ENCODE measurements around the gene CSTF1. TPM values are rescaled to one million over a fixed set of nuclear protein-coding genes. Genes with fewer than 3 reads are reported as not detected.

CSTF1 gene
- total and polyA plus RNA-seq, 2 donors from 2014 or later = 16.2 to 30.7 TPM

- TF ChIP-seq CTCF (IDR thresholded peaks at IDR 0.05; ENCODE audit: borderline replicate concordance, extremely low read depth, insufficient read depth) = no peak
- H3K9me3 ChIP-seq (ENCODE audit: control insufficient read depth in 2 of 3, insufficient read depth in 1 of 3, low read length in 3 of 3) = no peaks in the 10 kb centered on the region
- no peaks in the 10 kb centered on the region for H3K36me3 ChIP-seq (ENCODE audit: control insufficient read depth in 2 of 3, insufficient read depth in 3 of 3, low read length in 3 of 3)
- H3K27ac ChIP-seq (ENCODE audit: low read depth in 2 of 2, low read length in 2 of 2) = no peak overlapping the region
- H3K4me1 ChIP-seq (ENCODE audit: control insufficient read depth in 2 of 3, insufficient read depth in 2 of 3, low read depth in 1 of 3, low read length in 3 of 3) = no peaks in the 10 kb centered on the region
- H3K27me3 ChIP-seq (ENCODE audit: control insufficient read depth, insufficient read depth, low read length) = no peaks in the 10 kb centered on the region
- H3K9ac ChIP-seq (ENCODE audit: low read length in 3 of 3) = no peak overlapping the region
- FAIRE-seq = no peak
- no peak for DNase-seq
- H3K4me3 ChIP-seq (ENCODE audit: low read length in 3 of 3) = no peak overlapping the region
- intact Hi-C loops (cut with DNase I) = no loop called here
These were observed 28.7 kb downstream of the CSTF1 start for GRCh38 chr20:56420940-56421688.

GRCh38 chr20:56422076-56422823, 29.8 kb downstream of the CSTF1 start:
- no peak overlapping the region for H3K9ac ChIP-seq (ENCODE audit: low read length in 3 of 3)
- TF ChIP-seq CTCF (IDR thresholded peaks at IDR 0.05; ENCODE audit: borderline replicate concordance, extremely low read depth, insufficient read depth) = no peak
- intact Hi-C loops (cut with DNase I) = no loop called here
- H3K4me3 ChIP-seq (ENCODE audit: low read length in 3 of 3) = no peak overlapping the region
- H3K27me3 ChIP-seq (ENCODE audit: control insufficient read depth, insufficient read depth, low read length) = no peaks in the 10 kb centered on the region
- no peaks in the 10 kb centered on the region for H3K36me3 ChIP-seq (ENCODE audit: control insufficient read depth in 2 of 3, insufficient read depth in 3 of 3, low read length in 3 of 3)
- H3K9me3 ChIP-seq (ENCODE audit: control insufficient read depth in 2 of 3, insufficient read depth in 1 of 3, low read length in 3 of 3) = no peaks in the 10 kb centered on the region
- H3K27ac ChIP-seq (ENCODE audit: low read depth in 2 of 2, low read length in 2 of 2) = no peak overlapping the region
- no peak for FAIRE-seq
- DNase-seq = no peak
- H3K4me1 ChIP-seq (ENCODE audit: control insufficient read depth in 2 of 3, insufficient read depth in 2 of 3, low read depth in 1 of 3, low read length in 3 of 3) = no peaks in the 10 kb centered on the region

DNA sequence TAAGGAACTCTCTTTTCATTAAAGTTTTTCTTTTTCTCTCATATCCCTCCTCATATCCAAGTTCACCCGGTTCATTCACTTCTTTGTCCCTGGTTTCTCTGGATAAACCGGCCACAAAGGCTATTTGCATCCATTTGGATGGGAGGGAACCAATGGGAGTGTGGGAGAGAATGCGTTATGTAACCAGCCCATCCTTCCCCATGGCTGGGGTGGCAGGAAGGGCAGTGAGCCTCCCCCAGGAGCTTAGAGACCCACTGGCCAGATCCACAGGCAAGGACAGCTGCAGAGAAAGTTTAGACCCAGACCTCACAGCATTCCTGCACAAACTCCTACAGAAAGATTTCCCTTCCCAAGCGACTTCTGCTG, 30.4 kb downstream of the CSTF1 start:
- no peaks in the 10 kb centered on the region for H3K27me3 ChIP-seq (ENCODE audit: control insufficient read depth, insufficient read depth, low read length)
- FAIRE-seq (no peak), DNase-seq (no peak)
- H3K9ac ChIP-seq (ENCODE audit: low read length in 3 of 3) = no peak overlapping the region
- no peak overlapping the region for H3K27ac ChIP-seq (ENCODE audit: low read depth in 2 of 2, low read length in 2 of 2)
- H3K9me3 ChIP-seq (ENCODE audit: control insufficient read depth in 2 of 3, insufficient read depth in 1 of 3, low read length in 3 of 3) = no peaks in the 10 kb centered on the region
- H3K4me1 ChIP-seq (ENCODE audit: control insufficient read depth in 2 of 3, insufficient read depth in 2 of 3, low read depth in 1 of 3, low read length in 3 of 3) = no peaks in the 10 kb centered on the region
- H3K36me3 ChIP-seq (ENCODE audit: control insufficient read depth in 2 of 3, insufficient read depth in 3 of 3, low read length in 3 of 3) = no peaks in the 10 kb centered on the region
- no peak overlapping the region for H3K4me3 ChIP-seq (ENCODE audit: low read length in 3 of 3)
- no peak for TF ChIP-seq CTCF (IDR thresholded peaks at IDR 0.05; ENCODE audit: borderline replicate concordance, extremely low read depth, insufficient read depth)
- intact Hi-C loops (cut with DNase I) = no loop called here
